ENCODE data around the gene PCDH17.

DNA sequence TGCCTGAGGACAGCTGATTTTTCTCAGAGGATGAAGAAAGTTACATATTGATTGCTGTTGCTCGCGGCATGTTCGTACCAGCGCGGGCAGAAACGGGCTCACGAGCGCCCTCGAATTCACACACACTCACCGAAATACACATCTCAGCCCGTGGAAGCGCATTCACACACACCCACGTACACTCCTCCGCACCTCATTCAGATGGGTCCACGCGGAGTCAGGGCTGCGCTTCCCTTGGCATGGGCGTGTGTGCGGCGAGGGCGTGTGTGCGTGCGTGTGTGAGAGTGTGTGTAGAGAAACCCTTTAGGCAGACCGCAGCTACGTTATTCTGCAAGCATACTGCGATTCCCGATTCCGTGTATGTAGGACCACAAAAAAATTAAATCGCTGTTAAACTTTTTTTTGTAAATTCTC is 2.1 kb upstream of the PCDH17 start:
- TF ChIP-seq, protein P1, sequence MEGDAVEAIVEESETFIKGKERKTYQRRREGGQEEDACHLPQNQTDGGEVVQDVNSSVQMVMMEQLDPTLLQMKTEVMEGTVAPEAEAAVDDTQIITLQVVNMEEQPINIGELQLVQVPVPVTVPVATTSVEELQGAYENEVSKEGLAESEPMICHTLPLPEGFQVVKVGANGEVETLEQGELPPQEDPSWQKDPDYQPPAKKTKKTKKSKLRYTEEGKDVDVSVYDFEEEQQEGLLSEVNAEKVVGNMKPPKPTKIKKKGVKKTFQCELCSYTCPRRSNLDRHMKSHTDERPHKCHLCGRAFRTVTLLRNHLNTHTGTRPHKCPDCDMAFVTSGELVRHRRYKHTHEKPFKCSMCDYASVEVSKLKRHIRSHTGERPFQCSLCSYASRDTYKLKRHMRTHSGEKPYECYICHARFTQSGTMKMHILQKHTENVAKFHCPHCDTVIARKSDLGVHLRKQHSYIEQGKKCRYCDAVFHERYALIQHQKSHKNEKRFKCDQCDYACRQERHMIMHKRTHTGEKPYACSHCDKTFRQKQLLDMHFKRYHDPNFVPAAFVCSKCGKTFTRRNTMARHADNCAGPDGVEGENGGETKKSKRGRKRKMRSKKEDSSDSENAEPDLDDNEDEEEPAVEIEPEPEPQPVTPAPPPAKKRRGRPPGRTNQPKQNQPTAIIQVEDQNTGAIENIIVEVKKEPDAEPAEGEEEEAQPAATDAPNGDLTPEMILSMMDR (IDR thresholded peaks at IDR 0.05; ENCODE audit: insufficient read depth, low read length) = no peak
- TF ChIP-seq POLR2AphosphoS5 (IDR thresholded peaks at IDR 0.05; ENCODE audit: low read depth) (no peak), GABPA (IDR thresholded peaks at IDR 0.05; ENCODE audit: low read depth) (no peak), SPI1 (IDR thresholded peaks at IDR 0.05; ENCODE audit: borderline replicate concordance, low read depth) (no peak)
- TF ChIP-seq, protein P2, sequence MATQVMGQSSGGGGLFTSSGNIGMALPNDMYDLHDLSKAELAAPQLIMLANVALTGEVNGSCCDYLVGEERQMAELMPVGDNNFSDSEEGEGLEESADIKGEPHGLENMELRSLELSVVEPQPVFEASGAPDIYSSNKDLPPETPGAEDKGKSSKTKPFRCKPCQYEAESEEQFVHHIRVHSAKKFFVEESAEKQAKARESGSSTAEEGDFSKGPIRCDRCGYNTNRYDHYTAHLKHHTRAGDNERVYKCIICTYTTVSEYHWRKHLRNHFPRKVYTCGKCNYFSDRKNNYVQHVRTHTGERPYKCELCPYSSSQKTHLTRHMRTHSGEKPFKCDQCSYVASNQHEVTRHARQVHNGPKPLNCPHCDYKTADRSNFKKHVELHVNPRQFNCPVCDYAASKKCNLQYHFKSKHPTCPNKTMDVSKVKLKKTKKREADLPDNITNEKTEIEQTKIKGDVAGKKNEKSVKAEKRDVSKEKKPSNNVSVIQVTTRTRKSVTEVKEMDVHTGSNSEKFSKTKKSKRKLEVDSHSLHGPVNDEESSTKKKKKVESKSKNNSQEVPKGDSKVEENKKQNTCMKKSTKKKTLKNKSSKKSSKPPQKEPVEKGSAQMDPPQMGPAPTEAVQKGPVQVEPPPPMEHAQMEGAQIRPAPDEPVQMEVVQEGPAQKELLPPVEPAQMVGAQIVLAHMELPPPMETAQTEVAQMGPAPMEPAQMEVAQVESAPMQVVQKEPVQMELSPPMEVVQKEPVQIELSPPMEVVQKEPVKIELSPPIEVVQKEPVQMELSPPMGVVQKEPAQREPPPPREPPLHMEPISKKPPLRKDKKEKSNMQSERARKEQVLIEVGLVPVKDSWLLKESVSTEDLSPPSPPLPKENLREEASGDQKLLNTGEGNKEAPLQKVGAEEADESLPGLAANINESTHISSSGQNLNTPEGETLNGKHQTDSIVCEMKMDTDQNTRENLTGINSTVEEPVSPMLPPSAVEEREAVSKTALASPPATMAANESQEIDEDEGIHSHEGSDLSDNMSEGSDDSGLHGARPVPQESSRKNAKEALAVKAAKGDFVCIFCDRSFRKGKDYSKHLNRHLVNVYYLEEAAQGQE (IDR thresholded peaks at IDR 0.05; ENCODE audit: insufficient replicate concordance, low read depth) = no peak

All from HL-60 (cell line).